Activated CD8-positive, alpha-beta T cell treated with anti-CD3 and anti-CD28 coated beads for 36 hours (primary cell): ENCODE data around the gene LYRM4. TPM values are rescaled to one million over a fixed set of nuclear protein-coding genes. Genes with fewer than 3 reads are reported as not detected.

ENCODE experiments used
- ATAC-seq: fragments of 200-7000 bp; cut with Tn5 transposase; one replicate; pipeline ENCODE4 v1.10.0; 2021; ENCODE audit warnings: mild to moderate bottlenecking, moderate library complexity
- CTCF ChIA-PET: fragments of 350-600 bp; sonication (Branson Sonifier 250); formaldehyde crosslinking; loops from one replicate; lab custom pipeline; 2021; ENCODE audit warnings: antibody characterized with exemption; lab: Charles Lee
- POLR2A ChIA-PET: fragments of 350-600 bp; sonication (Branson Sonifier 250); formaldehyde crosslinking; loops from one replicate; lab custom pipeline; 2021; ENCODE audit warnings: antibody characterized with exemption; lab: Charles Lee
- DNase-seq: peaks from one replicate; pipeline ENCODE4 v3.0.0-alpha.2; 2020
- H3K27ac Mint-ChIP-seq: one replicate; pipeline ENCODE4 v1.8.0; 2021; ENCODE audit warnings: mild to moderate bottlenecking, mixed read lengths
- H3K27me3 Mint-ChIP-seq: one replicate; pipeline ENCODE4 v1.8.0; 2021; ENCODE audit warnings: mixed read lengths
- H3K36me3 Mint-ChIP-seq: one replicate; pipeline ENCODE4 v1.8.0; 2021; ENCODE audit warnings: low read depth, mixed read lengths
- H3K4me1 Mint-ChIP-seq: one replicate; pipeline ENCODE4 v1.8.0; 2021; ENCODE audit warnings: low read depth, mixed read lengths
- H3K4me3 Mint-ChIP-seq: one replicate; pipeline ENCODE4 v1.8.0; 2021; ENCODE audit warnings: mild to moderate bottlenecking, moderate library complexity, mixed read lengths
- H3K9me3 Mint-ChIP-seq: one replicate; pipeline ENCODE4 v1.8.0; 2021; ENCODE audit warnings: mixed read lengths
- CTCF ChIP-seq: fragments of 200-600 bp; IDR thresholded peaks from one replicate; pipeline ENCODE4 v1.8.0; 2022; ENCODE audit warnings: antibody characterized with exemption, mild to moderate bottlenecking
- intact Hi-C: fragments of 100-400 bp; cut with micrococcal nuclease; formaldehyde crosslinking; loops from one replicate; pipeline ENCODE4 v1.10.0; 2022
- total RNA-seq, 2 experiments: library from RNA; stranded (reverse); gene quantifications; one replicate each; pipeline ENCODE4 v1.2.3, GENCODE V29; 2021

Gene LYRM4
- total RNA-seq, 2 experiments from 2014 or later = 43.5 to 50.6 TPM

- CTCF ChIA-PET = interaction anchor here (4.0 kb wide), 1 partner anchor 41 kb away, joined by 15 read pairs; no protein-coding TSS in a partner anchor
Observed at GRCh38 chr6:5184878-5185277, 75.9 kb downstream of the LYRM4 start.

GRCh38 chr6:5184218-5184617 lies 76.5 kb downstream of the LYRM4 start:
- ATAC-seq (no peak), DNase-seq (no peak)
- Mint-ChIP-seq H3K27ac (no peak overlapping the region), H3K4me3 (no peak overlapping the region), H3K9me3 (no peaks in the 10 kb centered on the region), H3K27me3 (no peaks in the 10 kb centered on the region), H3K36me3 (peaks cover 4% of the 10 kb centered on the region), H3K4me1 (peaks cover 7% of the 10 kb centered on the region)
- POLR2A ChIA-PET = no interaction called here
- intact Hi-C loops = no loop called here
- CTCF ChIA-PET = interaction anchor here (4.0 kb wide), 1 partner anchor 41 kb away, joined by 15 read pairs; no protein-coding TSS in a partner anchor
- no peak for TF ChIP-seq CTCF

More at GRCh38 chr6:5184878-5185277, 75.9 kb downstream of the LYRM4 start:
- Mint-ChIP-seq H3K36me3 (peaks cover 4% of the 10 kb centered on the region), H3K4me1 (peaks cover 3% of the 10 kb centered on the region), H3K4me3 (no peak overlapping the region), H3K27ac (no peak overlapping the region), H3K9me3 (no peaks in the 10 kb centered on the region), H3K27me3 (no peaks in the 10 kb centered on the region)
- intact Hi-C loops = no loop called here
- no peak for TF ChIP-seq CTCF
- DNase-seq (no peak), ATAC-seq (no peak)
- POLR2A ChIA-PET = no interaction called here

- Mint-ChIP-seq H3K27me3 (no peaks in the 10 kb centered on the region), H3K4me3 (no peak overlapping the region), H3K27ac (no peak overlapping the region), H3K4me1 (peaks cover 22% of the 10 kb centered on the region), H3K9me3 (no peaks in the 10 kb centered on the region), H3K36me3 (peaks cover 2% of the 10 kb centered on the region)
- ChIA-PET POLR2A (no interaction called here), CTCF (no interaction called here)
- intact Hi-C loops = no loop called here
- TF ChIP-seq CTCF = no peak
- ATAC-seq (no peak), DNase-seq (no peak)
Observed at GRCh38 chr6:5181510-5182317, 79.0 kb downstream of the LYRM4 start.

- TF ChIP-seq CTCF = no peak
- H3K9me3 Mint-ChIP-seq = no peaks in the 10 kb centered on the region
- ATAC-seq (no peak), DNase-seq (no peak)
- H3K36me3 Mint-ChIP-seq = peaks cover 2% of the 10 kb centered on the region
- no peak overlapping the region for H3K4me3 Mint-ChIP-seq
- H3K27me3 Mint-ChIP-seq = no peaks in the 10 kb centered on the region
- no peak overlapping the region for H3K27ac Mint-ChIP-seq
- peaks cover 31% of the 10 kb centered on the region for H3K4me1 Mint-ChIP-seq
- ChIA-PET POLR2A (interaction anchor here (0.6 kb wide), 1 partner anchor 10 kb away, joined by 3 read pairs; no protein-coding TSS in a partner anchor), CTCF (interaction anchor here (8.0 kb wide), 1 partner anchor 37 kb away, joined by 57 read pairs; no protein-coding TSS in a partner anchor)
- intact Hi-C loops = no loop called here
Observed at GRCh38 chr6:5180636-5181035, 80.1 kb downstream of the LYRM4 start.

GRCh38 chr6:5179917-5180316 lies 80.8 kb downstream of the LYRM4 start:
- no peak for DNase-seq
- Mint-ChIP-seq H3K36me3 (peaks cover 1% of the 10 kb centered on the region), H3K27me3 (no peaks in the 10 kb centered on the region), H3K4me1 (peaks cover 38% of the 10 kb centered on the region), H3K27ac (no peak overlapping the region), H3K4me3 (no peak overlapping the region), H3K9me3 (no peaks in the 10 kb centered on the region)
- ChIA-PET CTCF (interaction anchor here (8.0 kb wide), 1 partner anchor 36 kb away, joined by 57 read pairs; no protein-coding TSS in a partner anchor), POLR2A (interaction anchor here (0.6 to 0.8 kb wide), 2 partner anchors 11 to 26 kb away, joined by 3 read pairs; no protein-coding TSS in a partner anchor)
- ATAC-seq = no peak
- no peak for TF ChIP-seq CTCF
- intact Hi-C loops = no loop called here
